RWPE2 (cell line): ENCODE results near the gene ZFYVE28.
A peak's percentile ranks its signal among the peaks of the same experiment; 100 is the strongest.

Source experiments
- ATAC-seq: fragments of 200-7000 bp; cut with Tn5 transposase; 3 replicates; pipeline ENCODE4 v1.9.1; 2021; ENCODE audit warnings: low read depth
- DNase-seq: peaks from one replicate; pipeline ENCODE4 v3.0.0-alpha.2; 2020; ENCODE audit warnings: low spot score
- H3K27ac ChIP-seq: fragments of 450-650 bp; 2 replicates; pipeline ENCODE4 v1.5.1; 2017; ENCODE audit warnings: mild to moderate bottlenecking; ENCODE audit not compliant: poor library complexity, severe bottlenecking
- H3K27me3 ChIP-seq: fragments of 250-450 bp; sonication (Bioruptor Pico); 2 replicates; pipeline ENCODE4 v1.5.1; 2021; ENCODE audit warnings: mild to moderate bottlenecking, moderate library complexity; ENCODE audit not compliant: insufficient read depth, poor library complexity, severe bottlenecking
- H3K36me3 ChIP-seq: fragments of 250-450 bp; sonication (Bioruptor Pico); 2 replicates; pipeline ENCODE4 v1.5.1; 2020; ENCODE audit warnings: low read depth, mild to moderate bottlenecking, moderate library complexity
- H3K4me1 ChIP-seq: fragments of 250-450 bp; sonication (Bioruptor Pico); 2 replicates; pipeline ENCODE4 v1.5.1; 2021; ENCODE audit warnings: mild to moderate bottlenecking, moderate library complexity; ENCODE audit not compliant: insufficient read depth, poor library complexity, severe bottlenecking
- H3K4me3 ChIP-seq: fragments of 250-450 bp; sonication (Bioruptor Pico); 2 replicates; pipeline ENCODE4 v1.5.1; 2021; ENCODE audit warnings: mild to moderate bottlenecking, moderate library complexity; ENCODE audit not compliant: severe bottlenecking
- H3K9me3 ChIP-seq: fragments of 250-450 bp; sonication (Bioruptor Pico); 2 replicates; pipeline ENCODE4 v1.5.1; 2021; ENCODE audit warnings: mild to moderate bottlenecking, moderate library complexity; ENCODE audit not compliant: severe bottlenecking
- CTCF ChIP-seq: fragments of 450-650 bp; IDR thresholded peaks from one replicate; pipeline ENCODE4 v1.5.1; 2017; ENCODE audit warnings: mild to moderate bottlenecking, moderate library complexity; ENCODE audit not compliant: poor library complexity, severe bottlenecking

Gene ZFYVE28

GRCh38 chr4:2331519-2332200 lies 86.8 kb downstream of the ZFYVE28 start:
- peaks cover 4% of the 10 kb centered on the region for H3K9me3 ChIP-seq
- no peak overlapping the region for H3K27ac ChIP-seq
- H3K4me1 ChIP-seq = peaks cover 9% of the 10 kb centered on the region
- H3K36me3 ChIP-seq = 0 out of 2 replicates have a peak, but pooled peaks cover 4% of the 10 kb centered on the region
- H3K4me3 ChIP-seq = no peak overlapping the region
- TF ChIP-seq CTCF = no peak
- ATAC-seq (no peak), DNase-seq (no peak)
- no peaks in the 10 kb centered on the region for H3K27me3 ChIP-seq

DNA sequence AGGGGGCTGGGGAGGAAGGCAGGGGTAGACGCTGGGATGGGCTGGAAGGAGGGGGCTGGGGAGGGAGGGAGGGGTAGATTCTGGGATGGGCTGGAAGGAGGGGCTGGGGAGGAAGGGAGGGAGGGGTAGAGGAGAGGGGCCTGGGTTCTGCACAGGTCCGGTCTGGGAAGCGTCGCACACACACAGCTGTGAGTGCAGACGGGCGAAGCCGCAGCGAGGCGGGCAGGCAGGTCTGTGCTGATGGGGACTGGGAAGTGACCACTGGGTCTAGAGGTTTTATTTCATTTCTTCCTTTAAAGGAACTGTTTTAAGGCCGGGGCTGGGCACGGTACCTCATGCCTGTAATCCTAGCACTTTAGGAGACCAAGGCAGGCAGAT lies 87.4 kb downstream of the ZFYVE28 start:
- ATAC-seq (no peak), DNase-seq (no peak)
- H3K4me3 ChIP-seq = no peak overlapping the region
- peaks cover 9% of the 10 kb centered on the region for H3K4me1 ChIP-seq
- 0 out of 2 replicates have a peak, but pooled peaks cover 4% of the 10 kb centered on the region for H3K36me3 ChIP-seq
- no peak for TF ChIP-seq CTCF
- peaks cover 4% of the 10 kb centered on the region for H3K9me3 ChIP-seq
- H3K27me3 ChIP-seq = no peaks in the 10 kb centered on the region
- H3K27ac ChIP-seq = no peak overlapping the region

- ATAC-seq (peak; percentile 93), DNase-seq (no peak)
- peak; percentile 17 for TF ChIP-seq CTCF
- H3K4me3 ChIP-seq = no peak overlapping the region
- H3K27ac ChIP-seq = peak overlapping the region; percentile 28
- no peaks in the 10 kb centered on the region for H3K27me3 ChIP-seq
- 0 out of 2 replicates have a peak, but pooled peaks cover 4% of the 10 kb centered on the region for H3K36me3 ChIP-seq
- peaks cover 9% of the 10 kb centered on the region for H3K4me1 ChIP-seq
- peaks cover 4% of the 10 kb centered on the region for H3K9me3 ChIP-seq
Measured at GRCh38 chr4:2330091-2331042, 88.1 kb downstream of the ZFYVE28 start.

GRCh38 chr4:2327579-2327978 lies 90.9 kb downstream of the ZFYVE28 start:
- H3K27me3 ChIP-seq = no peaks in the 10 kb centered on the region
- peaks cover 4% of the 10 kb centered on the region for H3K9me3 ChIP-seq
- TF ChIP-seq CTCF = no peak
- no peak for ATAC-seq
- DNase-seq = no peak
- no peak overlapping the region for H3K27ac ChIP-seq
- H3K4me3 ChIP-seq = no peak overlapping the region
- H3K4me1 ChIP-seq = peaks cover 9% of the 10 kb centered on the region
- H3K36me3 ChIP-seq = 0 out of 2 replicates have a peak, but pooled peaks cover 4% of the 10 kb centered on the region
